GM12873 (cell line): ENCODE measurements around the gene DIAPH3.
A peak's percentile ranks its signal among the peaks of the same experiment; 100 is the strongest.

Experiments
- CTCF ChIP-seq: IDR thresholded peaks from 2 replicates; pipeline ENCODE4 v1.5.1; 2012; ENCODE audit warnings: low read depth, mild to moderate bottlenecking, moderate library complexity, low read length, control low read depth; ENCODE audit not compliant: insufficient read depth; ENCODE audit errors: missing control alignments

DIAPH3 gene

DNA sequence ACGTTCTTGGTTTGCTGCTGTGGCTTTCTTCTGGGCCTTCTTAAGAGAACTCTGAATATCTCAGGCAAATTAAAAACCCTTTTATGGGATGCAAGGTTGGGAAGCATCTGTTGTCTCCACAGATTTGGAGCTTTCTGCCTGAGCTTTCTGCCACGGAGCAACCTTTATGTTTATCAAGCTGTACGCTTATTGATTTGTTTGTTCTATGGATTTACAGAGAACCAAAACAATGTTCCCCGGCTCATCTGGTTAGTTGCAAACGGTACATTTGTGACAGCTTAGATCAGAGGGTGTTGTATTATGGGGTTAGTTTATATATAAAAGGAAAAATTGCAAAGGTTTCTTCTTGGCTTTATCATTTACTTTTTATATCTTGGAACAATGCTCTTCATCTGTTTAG is 479.6 kb downstream of the DIAPH3 start:
- TF ChIP-seq CTCF = no peak

DNA sequence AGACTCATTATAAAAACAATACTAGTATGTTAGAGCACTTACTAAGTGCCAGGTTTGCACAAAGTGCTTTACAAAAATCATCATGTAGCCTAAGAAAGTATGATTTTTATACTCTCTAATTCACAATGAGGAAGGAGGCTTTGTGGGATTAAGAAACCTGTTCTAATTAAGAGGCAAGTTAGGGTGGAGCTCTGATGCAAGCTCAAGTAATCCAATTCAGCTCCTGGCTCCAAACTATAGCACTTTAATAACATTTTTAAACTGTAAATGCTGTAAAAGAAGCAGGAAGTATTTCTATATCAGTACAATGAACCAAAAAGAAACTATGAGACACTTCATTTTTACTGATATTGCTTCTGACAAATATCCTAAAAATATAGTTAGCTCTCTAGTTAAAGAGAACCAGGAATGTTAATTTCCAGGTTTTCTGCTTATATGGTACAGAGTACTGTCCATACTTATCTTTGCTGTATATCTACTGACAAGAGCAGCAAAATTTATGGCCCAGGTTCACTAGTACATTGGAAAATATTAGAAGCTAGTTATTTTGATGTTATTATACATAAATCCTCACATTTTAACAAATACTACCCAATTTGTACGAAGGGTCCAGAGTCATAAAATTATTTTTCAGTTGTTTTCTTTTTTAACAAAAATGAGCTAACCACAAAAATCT is 482.0 kb downstream of the DIAPH3 start:
- no peak for TF ChIP-seq CTCF

- peak; percentile 59 for TF ChIP-seq CTCF
Observed at GRCh38 chr13:59680429-59681024, 483.2 kb downstream of the DIAPH3 start.

DNA sequence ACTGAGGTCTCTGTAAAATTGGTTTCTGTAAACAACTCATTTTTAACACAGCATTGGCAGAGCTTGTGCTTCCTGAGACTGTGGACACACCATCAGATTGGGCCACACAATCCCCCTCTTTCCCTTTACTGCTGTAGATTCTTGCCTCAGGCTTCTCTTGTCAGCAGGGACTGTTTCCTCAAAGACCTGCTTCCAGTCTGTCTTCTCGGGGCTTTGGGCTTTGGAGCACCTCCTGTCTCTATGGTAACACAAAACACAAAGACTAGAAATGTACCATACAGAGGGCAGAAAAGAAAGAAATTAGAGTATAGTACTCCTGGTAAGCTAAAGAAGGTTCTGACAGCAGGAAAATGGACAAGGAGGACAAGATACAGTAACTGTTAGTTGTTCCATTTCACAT is 484.5 kb downstream of the DIAPH3 start:
- TF ChIP-seq CTCF = no peak

DNA sequence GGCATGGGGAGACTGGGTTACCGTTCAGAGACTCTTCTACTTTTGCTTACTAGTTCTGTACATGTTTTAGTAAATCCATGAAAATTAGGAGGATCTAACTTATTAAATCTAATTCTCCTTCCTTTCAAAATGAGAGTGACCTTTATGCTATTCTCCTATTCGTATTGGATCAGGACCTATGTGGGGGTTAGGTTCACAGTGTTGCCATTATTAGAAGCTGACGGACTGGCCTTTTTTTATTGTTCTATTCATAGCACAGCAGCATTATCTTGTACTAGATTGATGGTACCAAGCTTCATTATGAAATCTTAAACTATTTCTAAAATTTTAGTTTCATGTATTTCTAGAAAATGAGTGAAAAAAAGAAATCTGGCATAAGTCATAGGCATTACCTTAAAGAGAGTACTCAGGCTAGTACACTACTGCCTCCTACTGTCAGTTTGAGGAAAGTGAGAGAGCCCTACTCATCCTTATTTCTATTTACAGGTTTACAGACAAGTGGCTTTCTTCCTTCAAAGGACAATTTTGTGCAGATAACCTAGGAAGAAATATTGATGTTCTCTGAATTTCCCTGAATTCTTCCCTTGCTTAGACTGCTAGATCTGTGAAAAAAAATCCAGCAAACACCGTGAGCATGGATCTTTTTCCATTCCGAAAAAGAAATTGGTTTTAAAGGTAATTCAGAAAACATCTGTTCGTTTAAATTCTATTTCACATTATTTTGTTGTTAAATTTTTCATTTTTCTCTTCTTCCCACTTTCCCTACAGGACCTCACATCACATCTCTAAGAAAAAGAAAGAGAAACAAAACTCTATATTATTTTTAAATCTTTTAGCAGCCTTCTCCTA is 485.5 kb downstream of the DIAPH3 start:
- peak; percentile 83 for TF ChIP-seq CTCF

- TF ChIP-seq CTCF = no peak
Observed at GRCh38 chr13:59677430-59677829, 486.3 kb downstream of the DIAPH3 start.

- no peak for TF ChIP-seq CTCF
Observed at GRCh38 chr13:59674616-59675015, 489.1 kb downstream of the DIAPH3 start.
